Stimulated activated CD4-positive, alpha-beta T cell treated with anti-CD3 and anti-CD28 coated beads, Interleukin-4, amount 100 ng/mL, for 24 hours (primary cell): ENCODE data around the gene MYO5C.
A peak's percentile ranks its signal among the peaks of the same experiment; 100 is the strongest.
"Not testable (repeated sequence)": the region's sequence is repeated elsewhere in the genome, so short reads cannot be mapped to it uniquely, and the experiment has no call there.

Experiments used
- DNase-seq: peaks from one replicate; pipeline ENCODE4 v3.0.0-alpha.2; 2020

MYO5C gene

GRCh38 chr15:52238989-52239525 is 56.5 kb downstream of the MYO5C start:
- DNase-seq, result not testable (repeated sequence)

GRCh38 chr15:52238149-52238548 is 57.5 kb downstream of the MYO5C start:
- no peak for DNase-seq

GRCh38 chr15:52236013-52236412 is 59.6 kb downstream of the MYO5C start:
- DNase-seq, result no peak

- peak; percentile 30 for DNase-seq
Observed at GRCh38 chr15:52234596-52235541, 60.7 kb downstream of the MYO5C start.

- no peak for DNase-seq
Observed at GRCh38 chr15:52233405-52233804, 62.2 kb downstream of the MYO5C start.

- no peak for DNase-seq
Observed at GRCh38 chr15:52232327-52232726, 63.3 kb downstream of the MYO5C start.

DNA sequence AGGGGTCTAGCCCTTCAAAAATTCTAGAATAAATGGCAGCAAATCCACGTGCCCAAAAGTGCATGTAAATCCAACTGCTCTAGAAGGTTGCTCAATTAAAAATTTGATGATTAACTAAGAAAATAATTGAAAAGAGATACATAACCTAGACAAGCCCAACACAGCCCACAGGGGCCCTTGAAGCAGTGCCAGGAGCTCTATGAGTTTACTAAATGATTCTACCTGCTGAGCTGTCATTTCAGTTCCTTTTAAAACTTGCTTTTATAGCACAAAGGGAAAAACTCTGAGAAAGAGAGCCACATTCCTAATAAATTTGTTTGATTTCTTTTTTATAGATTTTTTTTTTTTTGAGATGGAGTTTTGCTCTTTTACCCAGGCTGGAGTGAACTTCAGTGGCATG is 65.5 kb downstream of the MYO5C start:
- DNase-seq, result no peak

DNA sequence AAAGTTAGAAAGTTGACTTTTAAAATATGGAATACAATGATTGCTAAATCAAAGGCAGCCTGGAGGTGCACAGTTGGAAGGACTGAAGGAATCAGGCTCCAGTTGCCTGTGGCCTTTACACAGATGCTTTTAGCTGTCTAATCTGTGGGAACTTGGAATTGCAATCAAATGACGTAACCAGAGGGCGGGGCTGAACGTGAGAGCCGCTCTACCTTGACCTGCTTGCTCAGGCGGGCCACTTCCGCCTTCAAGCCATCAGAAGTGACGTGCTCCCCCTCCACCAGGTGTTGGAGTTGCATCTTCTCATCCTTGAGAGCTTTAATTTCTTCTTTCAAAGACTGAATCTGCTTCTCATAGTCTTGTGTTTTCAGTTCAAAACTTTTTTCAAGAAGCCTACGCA is 66.7 kb downstream of the MYO5C start:
- DNase-seq, result no peak

DNA sequence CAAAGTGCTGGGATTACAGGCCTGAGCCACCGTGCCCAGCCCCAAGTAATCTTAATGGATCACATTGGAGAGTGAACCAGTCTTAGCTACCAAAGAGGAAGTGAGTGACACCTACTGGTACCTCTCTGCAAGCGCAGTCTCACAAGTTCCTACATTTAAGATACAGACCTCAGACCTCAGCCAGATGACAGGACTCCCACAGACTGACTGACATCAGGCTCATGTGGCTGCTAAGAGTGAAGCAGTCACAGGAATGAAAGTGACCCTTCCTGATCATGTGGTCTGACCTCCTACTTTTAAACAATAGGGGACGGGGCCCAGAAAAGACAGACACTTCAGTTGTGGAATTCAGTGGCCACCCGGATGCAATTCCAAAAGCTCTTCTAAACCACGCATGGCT is 68.1 kb downstream of the MYO5C start:
- peak; percentile 73 for DNase-seq

GRCh38 chr15:52225230-52225629 is 70.4 kb downstream of the MYO5C start:
- no peak for DNase-seq

DNA sequence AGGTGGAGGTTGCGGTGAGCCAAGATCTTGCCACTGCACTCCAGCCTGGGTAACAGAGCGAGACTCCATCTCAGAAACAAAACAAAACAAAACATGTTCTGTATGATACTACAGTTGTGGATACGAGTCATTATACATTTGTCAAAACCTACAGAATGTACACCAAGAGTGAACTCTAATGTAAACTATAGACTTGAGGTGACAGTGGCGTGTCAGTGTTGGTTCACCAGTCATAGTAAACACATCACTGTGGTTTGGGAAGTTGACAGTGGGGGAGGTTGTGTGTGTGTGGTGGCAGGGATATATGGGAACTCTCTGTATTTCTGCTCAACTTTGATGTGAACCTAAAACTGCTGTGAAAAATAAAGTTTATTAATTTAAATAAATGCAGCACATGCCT is 71.4 kb downstream of the MYO5C start:
- no peak for DNase-seq

DNA sequence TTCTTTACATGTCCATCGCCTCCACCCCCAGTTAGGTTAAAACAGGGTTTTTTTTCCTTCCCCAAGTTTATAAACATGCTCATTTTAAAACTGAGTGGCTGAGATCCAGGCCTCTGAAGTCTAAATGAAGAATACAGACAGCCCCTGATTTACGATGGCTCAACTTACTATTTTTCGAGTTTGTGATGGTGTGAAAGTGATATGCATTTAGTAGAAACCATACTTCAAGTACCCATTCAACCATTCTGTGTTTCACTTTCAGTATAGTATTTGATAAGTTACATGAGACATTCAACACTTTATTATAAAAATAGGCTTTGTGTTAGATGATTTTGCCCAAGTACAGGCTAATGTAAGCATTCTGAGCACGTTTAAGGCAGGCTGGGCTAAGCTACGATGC is 73.9 kb downstream of the MYO5C start:
- no peak for DNase-seq

DNA sequence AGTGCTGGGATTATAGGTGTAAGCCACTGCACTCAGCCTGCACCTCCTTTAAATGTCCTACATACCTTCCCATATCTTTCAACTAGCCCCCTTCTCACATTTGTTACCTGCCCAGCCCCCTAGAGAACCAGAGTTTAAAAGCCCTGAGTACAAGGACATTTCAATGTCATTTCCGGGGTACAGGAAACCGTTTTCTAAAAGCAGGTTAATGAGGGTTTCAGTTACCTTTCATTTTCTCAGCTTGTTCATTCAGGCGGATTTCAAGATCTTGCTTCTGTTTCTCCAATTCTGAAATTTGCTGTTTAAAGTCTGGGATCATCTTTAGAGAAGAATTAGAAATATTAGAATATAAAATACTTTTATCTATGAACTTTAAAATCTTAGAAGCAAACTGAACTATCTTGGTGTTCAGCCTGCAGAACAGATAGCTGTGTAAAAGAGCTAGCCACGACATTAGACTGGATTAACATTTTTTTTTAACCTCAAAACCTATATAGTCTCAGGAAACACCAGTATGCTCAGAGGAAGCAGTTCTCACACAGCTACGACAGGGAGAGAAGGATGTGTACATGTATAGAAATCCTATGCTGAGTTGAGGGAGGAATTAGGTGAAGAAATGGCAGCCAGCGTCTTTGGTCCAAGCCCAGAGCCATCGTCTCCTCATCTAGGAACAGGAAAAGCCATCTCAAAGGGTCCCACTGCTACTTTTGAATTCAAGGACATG is 74.5 kb downstream of the MYO5C start:
- DNase-seq, result no peak

- DNase-seq, result no peak
Observed at GRCh38 chr15:52220251-52220650, 75.4 kb downstream of the MYO5C start.

GRCh38 chr15:52218816-52219215 is 76.8 kb downstream of the MYO5C start:
- DNase-seq, result no peak

DNA sequence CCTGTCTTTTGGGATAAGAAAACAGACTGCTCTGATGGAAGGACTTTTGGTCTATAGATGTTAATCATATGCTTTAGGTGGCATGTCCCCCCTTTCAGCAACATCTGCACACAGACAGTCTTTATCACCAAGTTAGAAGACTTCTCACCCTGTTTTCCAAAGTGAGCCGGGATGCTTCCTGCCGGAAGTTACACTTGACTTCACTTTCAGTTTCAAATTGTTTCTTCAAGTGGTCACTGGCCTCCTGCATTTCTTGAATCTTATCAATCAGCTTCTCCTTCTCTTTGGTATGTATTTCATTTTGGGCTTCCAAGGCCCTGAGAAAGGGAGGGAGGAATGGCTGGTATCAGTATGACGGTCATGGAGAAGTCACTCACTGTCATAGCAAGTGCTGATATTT is 77.2 kb downstream of the MYO5C start:
- no peak for DNase-seq

DNA sequence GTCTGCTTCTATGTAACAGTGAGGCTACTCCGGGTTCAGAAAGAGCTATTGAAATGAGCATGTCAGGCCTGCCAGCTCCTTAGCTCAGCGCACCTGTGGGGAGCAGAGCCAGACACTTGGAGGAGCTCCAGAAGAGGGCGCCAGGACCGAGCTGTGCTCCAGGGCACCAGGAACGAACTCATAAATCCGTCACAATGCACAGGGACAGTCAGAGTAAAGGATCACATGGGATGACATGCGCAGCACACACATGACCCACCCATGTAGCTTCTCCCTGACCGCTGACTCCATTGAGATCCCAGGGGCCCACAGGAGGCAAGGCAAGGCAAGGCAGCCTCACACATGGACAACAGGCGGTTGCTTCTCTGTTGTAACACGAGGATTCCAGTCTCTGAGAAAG is 78.4 kb downstream of the MYO5C start:
- no peak for DNase-seq

DNA sequence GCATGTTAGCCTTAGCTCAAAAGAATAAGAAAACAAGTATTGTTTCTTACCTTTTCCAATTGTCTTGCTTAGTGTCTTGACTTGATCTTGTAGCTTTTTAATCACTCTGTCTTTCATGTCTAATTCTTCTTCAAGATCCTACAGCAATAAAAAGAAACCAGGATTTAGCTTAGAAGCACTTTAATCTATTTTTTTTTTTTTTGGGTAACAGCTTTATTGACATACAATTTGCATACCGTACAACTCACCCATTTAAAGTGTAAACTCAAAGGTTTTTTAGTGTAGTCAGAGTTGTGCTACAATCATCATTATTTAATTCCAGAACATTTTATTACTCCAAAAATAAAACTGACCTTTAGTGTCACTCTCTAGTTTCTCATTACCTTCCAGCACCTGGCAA is 81.1 kb downstream of the MYO5C start:
- DNase-seq, result no peak

DNA sequence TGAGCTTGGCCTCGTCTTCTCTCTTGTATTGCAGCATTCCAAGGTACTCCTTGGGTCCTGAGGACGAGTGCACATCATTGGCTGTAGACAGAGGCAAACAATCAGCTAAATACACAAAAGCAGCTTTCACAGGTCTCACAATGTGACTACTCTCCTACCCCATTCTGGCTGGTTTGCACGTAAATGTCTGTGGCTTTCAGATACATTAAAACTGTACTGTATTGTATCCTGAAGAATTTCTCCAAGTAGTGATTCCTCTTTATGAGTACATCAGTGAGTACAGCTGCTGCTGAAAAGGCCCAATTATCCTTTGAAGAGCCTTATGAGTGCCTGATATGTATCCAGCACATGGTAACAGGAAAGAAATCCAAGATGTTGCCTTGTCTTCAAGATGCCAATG is 82.4 kb downstream of the MYO5C start:
- DNase-seq, result no peak

GRCh38 chr15:52208306-52208946 is 87.2 kb downstream of the MYO5C start:
- DNase-seq, result peak; percentile 73

DNA sequence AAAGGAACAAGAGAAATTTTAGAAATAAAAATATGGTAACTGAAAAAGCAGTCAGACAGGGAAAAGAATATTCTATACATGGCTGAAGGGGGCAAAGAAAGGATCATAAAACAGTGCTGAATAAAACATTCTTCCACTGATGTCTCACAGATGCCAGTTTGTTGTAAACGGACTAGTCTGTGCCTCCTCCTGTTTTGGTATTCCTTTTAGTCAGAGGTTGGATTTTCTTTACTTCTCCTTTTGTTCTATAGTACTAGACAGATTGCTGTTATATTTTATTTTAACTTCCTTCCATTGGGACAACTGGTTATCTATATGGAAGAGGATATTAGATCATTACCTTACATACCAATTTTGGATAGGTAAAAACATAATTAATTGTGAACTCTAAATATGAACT is 88.4 kb downstream of the MYO5C start:
- DNase-seq, result no peak

- no peak for DNase-seq
Observed at GRCh38 chr15:52206446-52206845, 89.2 kb downstream of the MYO5C start.

- DNase-seq, result no peak
Observed at GRCh38 chr15:52204657-52205056, 90.9 kb downstream of the MYO5C start.
